Right lobe of liver (tissue), 6 donors: ENCODE measurements around the gene SAXO1. TPM values are rescaled to one million over a fixed set of nuclear protein-coding genes. Genes with fewer than 3 reads are reported as not detected.

Source experiments
- ATAC-seq, 4 donors: fragments of 200-7000 bp; cut with Tn5 transposase; one replicate each; pipeline ENCODE4 v1.9.1; 2020; ENCODE audit warnings: mild to moderate bottlenecking in 4 of 4, moderate library complexity in 4 of 4
- DNase-seq, 3 donors: peaks; one replicate each; pipeline ENCODE4 v3.0.0-alpha.2; 2020
- H3K27ac ChIP-seq, 3 donors: fragments of 200-600 bp; one replicate each; pipeline ENCODE4 v1.8.0; 2022
- H3K27me3 ChIP-seq, 2 donors: fragments of 200-600 bp; one replicate each; pipeline ENCODE4 v1.8.0; 2022
- H3K36me3 ChIP-seq, 4 donors: fragments of 200-600 bp; sonication (generic) in 1 of 4; one replicate each; pipeline versions ENCODE4 v1.5.1 to v1.8.0; 2017 to 2022; ENCODE audit warnings: control low read depth in 1 of 4
- H3K4me1 ChIP-seq, 4 donors: fragments of 200-600 bp; sonication (generic) in 1 of 4; one replicate each; pipeline versions ENCODE4 v1.5.1 to v1.8.0; 2017 to 2022; ENCODE audit warnings: control low read depth in 1 of 4
- H3K4me3 ChIP-seq, 3 donors: fragments of 200-600 bp; one replicate each; pipeline ENCODE4 v1.8.0; 2022
- H3K9me3 ChIP-seq, 4 donors: fragments of 200-600 bp; sonication (generic) in 1 of 4; one replicate each; pipeline versions ENCODE4 v1.5.1 to v1.8.0; 2017 to 2022; ENCODE audit warnings: control low read depth in 1 of 4
- CTCF ChIP-seq, 4 donors: fragments of 200-600 bp in 3 of 4; fragments of 450-650 bp in 1 of 4; IDR thresholded peaks; one replicate each; pipeline versions ENCODE4 v1.5.1 to v1.8.0; 2016 to 2022; ENCODE audit warnings: antibody characterized with exemption in 4 of 4, mild to moderate bottlenecking in 2 of 4
- POLR2A ChIP-seq: fragments of 450-650 bp; IDR thresholded peaks from one replicate; pipeline ENCODE4 v1.6.1; 2017; ENCODE audit warnings: antibody characterized with exemption, mild to moderate bottlenecking
- WGBS: methylation state at CpG from one replicate; pipeline ENCODE4 v1.1.6; 2018; ENCODE audit warnings: low coverage, low lambda C conversion rate; ENCODE audit not compliant: insufficient coverage; ENCODE audit errors: missing lambda C conversion rate; 5-methylcytosine and 5-hydroxymethylcytosine counted together
- intact Hi-C, 2 donors: fragments of 100-400 bp; cut with DNase I; formaldehyde crosslinking; loops; one replicate each; pipeline versions ENCODE4 v1.11.2 to v1.14.1; 2022
- small RNA-seq, 2 experiments: library from RNA; depleted of rRNA; stranded (forward); fragments of <200 nt; gene quantifications; one replicate each; pipeline ENCODE3, GENCODE V24; 2016
- total RNA-seq, 6 experiments: library from RNA; depleted of rRNA in 2 of 6; stranded (reverse); fragments of >200 nt in 2 of 6; fragmentation: NEBNext Ultra II Directional in 3 of 6; extraction: Animal tissue kit (Norgen Biotek cat#: 25700) in 3 of 6; gene quantifications; one replicate each; pipeline versions ENCODE4 v1.1.0 to v1.2.4, GENCODE V29; 2016 to 2023
- donor health status: DM: no; HTN: yes; CAD: no.
- donor health status: DM: no; HTN: no; CAD: no.
- donor health status: DM: no; HTN: no; CAD: no.
- donor health status: DM: no; HTN: yes; CAD: no.
- donor health status: DM: no; HTN: yes; CAD: no.

SAXO1 gene
- total RNA-seq, 6 experiments from 2014 or later: 0.15 TPM; not detected in 5

- no CpG with 5 or more reads among the region's 1 CpG for WGBS
- H3K4me3 ChIP-seq: no peak overlapping the region
Measured at GRCh38 chr9:18887546-18887945, 145.5 kb downstream of the SAXO1 start.

GRCh38 chr9:18881758-18882157, 151.3 kb downstream of the SAXO1 start:
- Histone ChIP-seq H3K27me3 (no peaks in the 10 kb centered on the region), H3K4me3 (no peak overlapping the region), H3K9me3 (no peaks in the 10 kb centered on the region), H3K27ac (no peak overlapping the region), H3K4me1 (no peaks in the 10 kb centered on the region), H3K36me3 (no peaks in the 10 kb centered on the region)
- no peak for DNase-seq
- WGBS: 80% methylated on average over 1 of the region's 2 CpGs
- TF ChIP-seq POLR2A (no peak), CTCF (IDR thresholded peaks at IDR 0.05) (no peak)
- intact Hi-C loops: no loop called here
- no peak for ATAC-seq

More at GRCh38 chr9:18887546-18887945, 145.5 kb downstream of the SAXO1 start:
- Histone ChIP-seq H3K27ac (no peak overlapping the region), H3K36me3 (no peaks in the 10 kb centered on the region), H3K4me1 (no peaks in the 10 kb centered on the region), H3K9me3 (no peaks in the 10 kb centered on the region), H3K27me3 (no peaks in the 10 kb centered on the region)
- TF ChIP-seq CTCF (IDR thresholded peaks at IDR 0.05) (no peak), POLR2A (no peak)
- intact Hi-C loops: no loop called here
- DNase-seq (no peak), ATAC-seq (no peak)

- Histone ChIP-seq H3K9me3 (no peaks in the 10 kb centered on the region), H3K36me3 (no peaks in the 10 kb centered on the region), H3K27ac (no peak overlapping the region), H3K27me3 (no peaks in the 10 kb centered on the region), H3K4me3 (no peak overlapping the region), H3K4me1 (no peaks in the 10 kb centered on the region)
- TF ChIP-seq CTCF (IDR thresholded peaks at IDR 0.05) (no peak), POLR2A (no peak)
- WGBS: 42% methylated on average over 2 of the region's 3 CpGs
- intact Hi-C loops: no loop called here
- no peak for DNase-seq
- ATAC-seq: no peak
Measured at GRCh38 chr9:18877984-18878383, 155.0 kb downstream of the SAXO1 start.

Small RNA genes lying within 50 kb of the gene (small RNA-seq; reads per million reads assigned to genes)
- gene RNU6-264P (0 reads per million in 2 experiments), gene SCARNA8 (34.2 to 40.3 reads per million in 2 experiments)

Other genes with a start within 250 kb of the SAXO1 start
- gene RRAGA, start 16.2 kb upstream of the SAXO1 start, total RNA-seq: 10 to 100 TPM; 34.3 to 47.0 (median 38.9) TPM
- 1 to 10 TPM; 2.9 to 8.1 (median 4.3) TPM for gene HAUS6, start 69.7 kb upstream of the SAXO1 start, total RNA-seq
- gene PLIN2, start 94.3 kb upstream of the SAXO1 start, total RNA-seq: 1,000 to 10,000 TPM in 2 of 6 experiments, 100 to 1,000 TPM in 4; 151 to 2,070 (median 532) TPM
- gene DENND4C, start 197.5 kb upstream of the SAXO1 start, total RNA-seq: 10 to 100 TPM; 18.3 to 35.1 (median 21.9) TPM